SK-N-SH (cell line): Measurements from ENCODE around the gene GFI1B. TPM values are rescaled to one million over a fixed set of nuclear protein-coding genes. Genes with fewer than 3 reads are reported as not detected.

Experiments
- CTCF ChIA-PET: fragments of 300-600, 350-600 bp; formaldehyde crosslinking; extraction: SDS; loops from one replicate; lab custom pipeline; 2021; lab: Yijun Ruan, JAX
- POLR2A ChIA-PET: fragments of 350-600 bp; sonication (Branson Sonifier 250); formaldehyde crosslinking; extraction: SDS; loops from one replicate; lab custom pipeline; 2020; ENCODE audit warnings: antibody characterized with exemption, inconsistent platforms; lab: Yijun Ruan, JAX
- DNase-seq: peaks from one replicate; pipeline ENCODE4 v3.0.0; 2012
- H2AFZ ChIP-seq: fragments of 200-600 bp; sonication (generic); 2 replicates; pipeline ENCODE4 v1.8.1; 2016; ENCODE audit warnings: antibody characterized with exemption, mild to moderate bottlenecking, low read depth
- H3F3A ChIP-seq: fragments of 200-600 bp; sonication (generic); replicated peaks from 2 replicates; pipeline ENCODE3; 2016; ENCODE audit warnings: antibody characterized with exemption, mild to moderate bottlenecking; ENCODE audit not compliant: insufficient read depth
- H3K27ac ChIP-seq, 2 experiments: fragments of 200-500 bp in 1 of 2; fragments of 200-600 bp in 1 of 2; sonication (Bioruptor generic) in 1 of 2; sonication (generic), shearing (Covaris generic) in 1 of 2; 2 replicates each; pipeline versions ENCODE4 v1.5.1 to v1.6.1; 2014 to 2016; ENCODE audit warnings: low read depth in 2 of 2, inconsistent platforms in 1 of 2, low read length in 1 of 2, mild to moderate bottlenecking in 1 of 2, mixed read lengths in 1 of 2
- H3K27me3 ChIP-seq: fragments of 200-600 bp; sonication (generic), shearing (Covaris generic); 2 replicates; pipeline ENCODE4 v1.6.1; 2016; ENCODE audit warnings: mixed run types; ENCODE audit not compliant: insufficient read depth
- H3K36me3 ChIP-seq, 2 experiments: fragments of 200-500 bp in 1 of 2; fragments of 200-600 bp in 1 of 2; sonication (Bioruptor generic) in 1 of 2; sonication (generic) in 1 of 2; replicated peaks in 1 of 2; 2 replicates each; pipeline versions ENCODE3 to v1.5.1; 2014 to 2016; ENCODE audit warnings: low read length in 1 of 2, mild to moderate bottlenecking in 1 of 2; ENCODE audit not compliant: insufficient read depth in 2 of 2, control insufficient read depth in 1 of 2
- H3K4me1 ChIP-seq, 2 experiments: fragments of 200-500 bp in 1 of 2; fragments of 200-600 bp in 1 of 2; sonication (Bioruptor generic) in 1 of 2; sonication (generic), shearing (Covaris generic) in 1 of 2; 2 replicates each; pipeline versions ENCODE4 v1.5.1 to v1.6.1; 2014 to 2016; ENCODE audit warnings: low read depth in 1 of 2, low read length in 1 of 2, mixed run types in 1 of 2; ENCODE audit not compliant: insufficient read depth in 2 of 2, control insufficient read depth in 1 of 2
- H3K4me2 ChIP-seq: fragments of 200-600 bp; sonication (generic), shearing (Covaris generic); 2 replicates; pipeline ENCODE4 v1.6.1; 2017; ENCODE audit warnings: mixed run types
- H3K4me3 ChIP-seq, 2 experiments: fragments of 200-500 bp in 1 of 2; fragments of 200-600 bp in 1 of 2; sonication (Bioruptor generic) in 1 of 2; sonication (generic), shearing (Covaris generic) in 1 of 2; 2 replicates each; pipeline versions ENCODE4 v1.5.1 to v1.8.1; 2014 to 2016; ENCODE audit warnings: low read depth in 2 of 2, inconsistent platforms in 1 of 2, low read length in 1 of 2, mild to moderate bottlenecking in 1 of 2, mixed read lengths in 1 of 2, moderate library complexity in 1 of 2
- H3K79me2 ChIP-seq: fragments of 200-600 bp; sonication (generic); 2 replicates; pipeline ENCODE4 v1.8.1; 2017; ENCODE audit warnings: mild to moderate bottlenecking; ENCODE audit not compliant: insufficient read depth
- H3K9ac ChIP-seq: fragments of 200-600 bp; sonication (generic); 2 replicates; pipeline ENCODE4 v1.6.1; 2017; ENCODE audit warnings: mixed run types
- H3K9me2 ChIP-seq: fragments of 200-600 bp; sonication (generic); 2 replicates; pipeline ENCODE4 v1.6.1; 2017; ENCODE audit warnings: mixed run types
- H3K9me3 ChIP-seq: fragments of 200-600 bp; sonication (generic); 2 replicates; pipeline ENCODE4 v1.6.1; 2017; ENCODE audit warnings: mixed run types, mild to moderate bottlenecking, moderate library complexity
- H4K20me1 ChIP-seq: fragments of 200-600 bp; sonication (generic); 2 replicates; pipeline ENCODE4 v1.6.1; 2017; ENCODE audit warnings: mild to moderate bottlenecking, mixed run types; ENCODE audit not compliant: insufficient read depth
- EP300 ChIP-seq, 2 experiments: IDR thresholded peaks; 2 replicates each; pipeline versions ENCODE4 v1.4.0 to v1.6.1; 2012; ENCODE audit warnings: borderline replicate concordance in 1 of 2, low read depth in 1 of 2, low read length in 1 of 2
- EZH2phosphoT487 ChIP-seq: fragments of 200-600 bp; sonication (generic); IDR thresholded peaks from 2 replicates; pipeline ENCODE4 v1.6.1; 2017; ENCODE audit warnings: low read depth, mixed run types, mild to moderate bottlenecking, antibody characterized with exemption, moderate library complexity, borderline replicate concordance
- FOSL2 ChIP-seq: IDR thresholded peaks from 2 replicates; pipeline ENCODE4 v1.4.0; 2012; ENCODE audit warnings: low read depth, mild to moderate bottlenecking, moderate library complexity, borderline replicate concordance
- FOXJ3 ChIP-seq: sonication (generic); formaldehyde crosslinking; IDR thresholded peaks from 2 replicates; pipeline ENCODE4 v1.5.1; 2020; ENCODE audit warnings: mild to moderate bottlenecking, missing genetic modification reagents
- FOXM1 ChIP-seq: IDR thresholded peaks from 2 replicates; pipeline ENCODE4 v1.4.0; 2012; ENCODE audit warnings: low read depth, mild to moderate bottlenecking
- GABPA ChIP-seq: IDR thresholded peaks from 2 replicates; pipeline ENCODE4 v1.4.0; 2012; ENCODE audit warnings: low read depth, mild to moderate bottlenecking
- GATA2 ChIP-seq: sonication (generic); formaldehyde crosslinking; IDR thresholded peaks from 2 replicates; pipeline ENCODE4 v1.5.0; 2020; ENCODE audit warnings: mild to moderate bottlenecking, missing genetic modification reagents
- JUND ChIP-seq: IDR thresholded peaks from 2 replicates; pipeline ENCODE4 v1.4.0; 2012
- MEF2A ChIP-seq: IDR thresholded peaks from 2 replicates; pipeline ENCODE4 v1.4.0; 2012; ENCODE audit warnings: low read depth, borderline replicate concordance
- MXI1 ChIP-seq: IDR thresholded peaks from 2 replicates; pipeline ENCODE4 v1.6.1; 2012; ENCODE audit warnings: mild to moderate bottlenecking, low read depth, low read length, improper control_type of control experiment
- NFIC ChIP-seq: IDR thresholded peaks from 2 replicates; pipeline ENCODE4 v1.4.0; 2012; ENCODE audit warnings: borderline replicate concordance
- POLR2AphosphoS5 ChIP-seq: IDR thresholded peaks from 2 replicates; pipeline ENCODE4 v1.6.1; 2012; ENCODE audit warnings: low read depth, low read length
- RCOR1 ChIP-seq: fragments of 150-350 bp; IDR thresholded peaks from 2 replicates; pipeline ENCODE4 v1.6.1; 2017; ENCODE audit warnings: antibody characterized with exemption, low read length
- SIN3A ChIP-seq: IDR thresholded peaks from 2 replicates; pipeline ENCODE4 v1.6.1; 2012; ENCODE audit warnings: low read depth, mild to moderate bottlenecking, low read length, moderate library complexity, borderline replicate concordance
- TCF12 ChIP-seq: IDR thresholded peaks from 2 replicates; pipeline ENCODE4 v1.4.0; 2012
- TEAD4 ChIP-seq: IDR thresholded peaks from 2 replicates; pipeline ENCODE4 v1.4.0; 2012; ENCODE audit warnings: mild to moderate bottlenecking, borderline replicate concordance; ENCODE audit not compliant: insufficient read depth
- YY1 ChIP-seq: IDR thresholded peaks from 2 replicates; pipeline ENCODE4 v1.4.0; 2012; ENCODE audit warnings: low read depth, mild to moderate bottlenecking
- ZBTB33 ChIP-seq: IDR thresholded peaks from 2 replicates; pipeline ENCODE4 v1.4.0; 2012; ENCODE audit warnings: low read depth, borderline replicate concordance
- WGBS: methylation state at CpG from one replicate; pipeline ENCODE4 v1.1.6; 2017; ENCODE audit warnings: low lambda C conversion rate; 5-methylcytosine and 5-hydroxymethylcytosine counted together
- polyA plus RNA-seq, 3 experiments: library from polyadenylated mRNA; depleted of rRNA; stranded (reverse); fragments of >200 nt; gene quantifications; 2 replicates each; pipeline ENCODE4 v1.2.3, GENCODE V29; 2012
- TF ChIP-seq, protein P1 (sequence below): fragments of 200-600 bp; sonication (generic); IDR thresholded peaks from 2 replicates; pipeline ENCODE4 v1.6.1; 2017; ENCODE audit warnings: antibody characterized with exemption, mild to moderate bottlenecking, moderate library complexity
- TF ChIP-seq, protein P2 (sequence below): IDR thresholded peaks from 2 replicates; pipeline ENCODE4; 2012

Gene GFI1B
- polyA plus RNA-seq, 1 of the 3 experiments (the other 2 are of a cell fraction): not detected

DNA sequence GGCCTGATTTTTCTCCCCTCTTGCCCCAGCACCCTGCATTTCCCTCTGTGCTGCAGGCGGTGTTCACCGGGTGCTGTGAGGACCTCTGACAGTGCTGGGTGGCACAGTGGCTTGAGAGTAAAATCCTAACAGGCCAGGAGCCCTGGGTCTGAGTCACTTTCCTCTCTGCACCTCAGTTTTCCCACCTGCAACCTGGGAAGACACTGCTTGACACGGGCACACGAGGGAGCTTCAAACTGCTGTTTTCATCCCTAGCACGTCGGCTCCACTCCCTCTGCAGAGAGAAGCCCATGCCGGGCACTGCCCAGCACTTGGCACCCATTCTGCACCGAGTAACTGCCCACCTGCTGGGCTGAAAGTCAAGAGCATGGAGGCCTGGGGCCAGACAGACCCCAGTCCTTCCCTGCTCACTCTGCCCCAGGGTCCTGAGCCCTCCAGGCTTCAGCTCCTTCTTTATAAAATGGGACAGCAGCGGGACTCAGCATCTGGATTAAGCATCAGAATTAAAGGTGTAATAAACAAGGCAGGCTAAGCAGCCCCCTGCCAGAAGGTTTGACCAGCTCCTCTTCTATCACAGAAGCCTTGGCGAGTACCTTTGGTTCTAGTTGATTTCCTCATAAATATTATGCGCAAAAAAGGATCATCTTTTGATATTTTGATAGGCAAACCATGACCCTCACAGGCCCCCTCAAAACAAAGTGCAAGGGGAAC, 5.2 kb downstream of the GFI1B start:
- Histone ChIP-seq H3K27ac (no peak overlapping the region), H3K4me1 (peaks cover 0 to 6% of the 10 kb centered on the region in 2 experiments; a peak in 1 of 4 replicates), H3K9me2 (no peaks in the 10 kb centered on the region), H3K4me3 (no peak overlapping the region), H3F3A (no peaks in the 10 kb centered on the region), H4K20me1 (no peaks in the 10 kb centered on the region), H3K9me3 (no peaks in the 10 kb centered on the region), H3K9ac (no peak overlapping the region), H3K36me3 (no peaks in the 10 kb centered on the region), H3K79me2 (no peaks in the 10 kb centered on the region), H2AFZ (no peak overlapping the region), H3K4me2 (no peak overlapping the region), H3K27me3 (peaks cover 33% of the 10 kb centered on the region)
- POLR2A ChIA-PET: no interaction called here
- TF ChIP-seq POLR2AphosphoS5 (no peak), YY1 (no peak), NFIC (no peak), ZBTB33 (no peak), RCOR1 (no peak), JUND (no peak), EZH2phosphoT487 (no peak), TEAD4 (no peak), EP300 (IDR thresholded peaks at IDR 0.05; ENCODE audit: borderline replicate concordance in 1 of 2, low read depth in 1 of 2, low read length in 1 of 2) (no peak), GATA2 (CRISPR knock-in tag) (no peak), TCF12 (no peak), MEF2A (no peak), FOXM1 (no peak), MXI1 (no peak), FOXJ3 (CRISPR knock-in tag) (no peak), SIN3A (no peak), FOSL2 (no peak), GABPA (no peak)
- TF ChIP-seq, protein P1, sequence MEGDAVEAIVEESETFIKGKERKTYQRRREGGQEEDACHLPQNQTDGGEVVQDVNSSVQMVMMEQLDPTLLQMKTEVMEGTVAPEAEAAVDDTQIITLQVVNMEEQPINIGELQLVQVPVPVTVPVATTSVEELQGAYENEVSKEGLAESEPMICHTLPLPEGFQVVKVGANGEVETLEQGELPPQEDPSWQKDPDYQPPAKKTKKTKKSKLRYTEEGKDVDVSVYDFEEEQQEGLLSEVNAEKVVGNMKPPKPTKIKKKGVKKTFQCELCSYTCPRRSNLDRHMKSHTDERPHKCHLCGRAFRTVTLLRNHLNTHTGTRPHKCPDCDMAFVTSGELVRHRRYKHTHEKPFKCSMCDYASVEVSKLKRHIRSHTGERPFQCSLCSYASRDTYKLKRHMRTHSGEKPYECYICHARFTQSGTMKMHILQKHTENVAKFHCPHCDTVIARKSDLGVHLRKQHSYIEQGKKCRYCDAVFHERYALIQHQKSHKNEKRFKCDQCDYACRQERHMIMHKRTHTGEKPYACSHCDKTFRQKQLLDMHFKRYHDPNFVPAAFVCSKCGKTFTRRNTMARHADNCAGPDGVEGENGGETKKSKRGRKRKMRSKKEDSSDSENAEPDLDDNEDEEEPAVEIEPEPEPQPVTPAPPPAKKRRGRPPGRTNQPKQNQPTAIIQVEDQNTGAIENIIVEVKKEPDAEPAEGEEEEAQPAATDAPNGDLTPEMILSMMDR: no peak
- TF ChIP-seq, protein P2, sequence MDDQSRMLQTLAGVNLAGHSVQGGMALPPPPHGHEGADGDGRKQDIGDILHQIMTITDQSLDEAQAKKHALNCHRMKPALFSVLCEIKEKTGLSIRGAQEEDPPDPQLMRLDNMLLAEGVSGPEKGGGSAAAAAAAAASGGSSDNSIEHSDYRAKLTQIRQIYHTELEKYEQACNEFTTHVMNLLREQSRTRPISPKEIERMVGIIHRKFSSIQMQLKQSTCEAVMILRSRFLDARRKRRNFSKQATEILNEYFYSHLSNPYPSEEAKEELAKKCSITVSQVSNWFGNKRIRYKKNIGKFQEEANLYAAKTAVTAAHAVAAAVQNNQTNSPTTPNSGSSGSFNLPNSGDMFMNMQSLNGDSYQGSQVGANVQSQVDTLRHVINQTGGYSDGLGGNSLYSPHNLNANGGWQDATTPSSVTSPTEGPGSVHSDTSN: no peak
- WGBS: 65% methylated on average over 11 of the region's 11 CpGs
- CTCF ChIA-PET: no interaction called here
- no peak for DNase-seq
